Dendritic cell treated with granulocyte-macrophage colony-stimulating factor and Interleukin-4, amounts not matched to agents 40 ng/mL and 50 ng/mL, for 4 days (primary cell): ENCODE data around the gene CCL4L2.
"Not testable (repeated sequence)": the region's sequence is repeated elsewhere in the genome, so short reads cannot be mapped to it uniquely, and the experiment has no call there.

Source experiments
- H3K27ac Mint-ChIP-seq: one replicate; pipeline ENCODE4 v1.8.0; 2022; ENCODE audit warnings: mild to moderate bottlenecking, mixed read lengths
- H3K27me3 Mint-ChIP-seq: one replicate; pipeline ENCODE4 v1.8.0; 2022; ENCODE audit warnings: mild to moderate bottlenecking, mixed read lengths
- H3K36me3 Mint-ChIP-seq: one replicate; pipeline ENCODE4 v1.8.0; 2022; ENCODE audit warnings: low read depth, mixed read lengths
- H3K4me1 Mint-ChIP-seq: one replicate; pipeline ENCODE4 v1.8.0; 2022; ENCODE audit warnings: low read depth, mixed read lengths
- H3K4me3 Mint-ChIP-seq: one replicate; pipeline ENCODE4 v1.8.0; 2022; ENCODE audit warnings: mild to moderate bottlenecking, moderate library complexity, mixed read lengths
- H3K9me3 Mint-ChIP-seq: one replicate; pipeline ENCODE4 v1.8.0; 2022; ENCODE audit warnings: mixed read lengths
- intact Hi-C: fragments of 100-400 bp; cut with micrococcal nuclease; formaldehyde crosslinking; loops from one replicate; pipeline ENCODE4 v1.15.0; 2022

Gene CCL4L2

DNA sequence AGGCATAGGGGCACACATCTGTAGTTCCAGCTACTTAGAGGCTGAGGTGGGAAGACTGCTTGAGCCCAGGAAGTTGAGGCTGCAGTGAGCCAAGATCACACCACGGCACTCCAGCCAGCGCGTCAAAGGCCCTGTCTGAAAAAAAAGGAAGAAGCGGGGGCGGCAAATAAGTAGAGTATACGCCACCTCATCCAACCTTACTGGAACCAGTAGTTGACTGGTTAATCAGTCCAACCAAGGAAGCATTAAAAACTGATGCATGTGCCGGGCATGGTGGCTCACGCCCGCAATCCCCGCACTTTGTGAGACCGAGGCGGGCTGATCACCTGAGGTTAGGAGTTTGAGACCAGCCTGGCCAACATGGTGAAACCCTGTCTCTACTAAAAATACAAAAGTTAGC is 12.1 kb downstream of the CCL4L2 start:
- H3K27ac Mint-ChIP-seq, H3K36me3 Mint-ChIP-seq, H3K27me3 Mint-ChIP-seq, H3K4me1 Mint-ChIP-seq, intact Hi-C loops, H3K4me3 Mint-ChIP-seq: not testable (repeated sequence)
- H3K9me3 Mint-ChIP-seq: peaks cover 16% of the 10 kb centered on the region

GRCh38 chr17:36229644-36230043 is 18.8 kb downstream of the CCL4L2 start:
- H3K36me3 Mint-ChIP-seq, H3K27ac Mint-ChIP-seq, H3K27me3 Mint-ChIP-seq, H3K4me3 Mint-ChIP-seq, H3K4me1 Mint-ChIP-seq, H3K9me3 Mint-ChIP-seq, intact Hi-C loops: not testable (repeated sequence)

GRCh38 chr17:36242046-36242445 is 31.2 kb downstream of the CCL4L2 start:
- H3K27me3 Mint-ChIP-seq, intact Hi-C loops, H3K36me3 Mint-ChIP-seq, H3K27ac Mint-ChIP-seq, H3K4me1 Mint-ChIP-seq, H3K4me3 Mint-ChIP-seq, H3K9me3 Mint-ChIP-seq: not testable (repeated sequence)
